Hematopoietic multipotent progenitor cell treated with erythropoietin and hydrocortisone succinate and interleukin-3 and kit ligand, for 17 days (in vitro differentiated cells): ENCODE results near the gene SRRM5.
A peak's percentile ranks its signal among the peaks of the same experiment; 100 is the strongest.
"Not testable (repeated sequence)": the region's sequence is repeated elsewhere in the genome, so short reads cannot be mapped to it uniquely, and the experiment has no call there.

Experiments used
- DNase-seq: peaks from one replicate; pipeline ENCODE4 v3.0.0-alpha.2; 2015; ENCODE audit warnings: low spot score

SRRM5 gene, protein sequence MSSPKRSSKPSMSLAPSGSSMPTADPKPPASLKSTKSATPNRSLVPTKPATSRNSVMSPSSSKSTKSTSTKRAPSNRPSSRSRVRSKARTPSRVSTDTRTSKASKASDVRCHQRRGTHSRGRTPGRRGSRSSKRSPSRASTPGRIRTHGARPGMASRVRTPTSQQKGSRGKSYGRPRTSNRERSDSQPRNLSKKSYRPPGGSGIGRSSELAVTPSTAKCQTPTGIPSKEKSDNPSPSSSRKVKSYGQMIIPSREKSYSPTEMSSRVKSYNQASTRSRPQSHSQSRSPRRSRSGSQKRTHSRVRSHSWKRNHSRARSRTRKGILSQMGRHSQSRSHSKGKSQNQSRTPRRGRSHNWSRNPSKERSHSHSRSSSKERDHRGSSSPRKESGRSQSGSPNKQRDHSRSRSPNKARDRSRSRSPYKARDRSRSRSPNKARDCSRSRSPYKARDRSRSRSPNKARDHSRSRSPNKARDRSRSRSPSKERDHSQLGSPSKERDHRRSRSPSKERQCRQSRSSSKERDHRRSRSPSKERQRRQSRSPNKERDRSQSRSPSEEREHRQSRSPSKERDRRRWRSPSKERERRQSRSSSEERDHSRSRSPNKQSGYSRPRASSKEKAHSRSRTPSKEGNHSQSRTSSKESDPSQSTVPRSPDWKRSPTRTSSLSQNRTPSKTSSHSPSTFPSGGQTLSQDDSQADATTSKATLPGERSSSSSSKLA

DNA sequence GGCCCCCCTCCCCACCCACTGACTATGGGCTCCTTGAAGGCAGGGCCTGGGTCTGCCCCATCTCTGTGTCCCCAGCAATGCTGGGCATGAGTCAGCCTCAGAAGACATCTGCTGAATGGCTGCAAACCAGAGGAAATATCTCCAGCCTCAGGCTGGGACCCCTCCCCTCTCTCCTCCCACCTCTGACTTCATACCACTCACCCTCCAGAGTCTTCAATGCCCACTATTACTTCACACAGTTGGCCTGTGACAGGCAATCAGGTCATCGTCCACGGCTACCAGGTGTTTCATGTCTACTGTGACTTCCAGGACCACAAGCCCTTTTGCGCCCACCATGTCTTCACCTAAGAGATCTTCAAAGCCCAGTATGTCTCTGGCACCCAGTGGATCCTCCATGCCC is at the start of gene SRRM5:
Gene SRRM5 (plus strand): TSS at position 301 of the 400 bp plus-strand sequence. CDS start 34 bp downstream, at position 335.
- no peak for DNase-seq

DNA sequence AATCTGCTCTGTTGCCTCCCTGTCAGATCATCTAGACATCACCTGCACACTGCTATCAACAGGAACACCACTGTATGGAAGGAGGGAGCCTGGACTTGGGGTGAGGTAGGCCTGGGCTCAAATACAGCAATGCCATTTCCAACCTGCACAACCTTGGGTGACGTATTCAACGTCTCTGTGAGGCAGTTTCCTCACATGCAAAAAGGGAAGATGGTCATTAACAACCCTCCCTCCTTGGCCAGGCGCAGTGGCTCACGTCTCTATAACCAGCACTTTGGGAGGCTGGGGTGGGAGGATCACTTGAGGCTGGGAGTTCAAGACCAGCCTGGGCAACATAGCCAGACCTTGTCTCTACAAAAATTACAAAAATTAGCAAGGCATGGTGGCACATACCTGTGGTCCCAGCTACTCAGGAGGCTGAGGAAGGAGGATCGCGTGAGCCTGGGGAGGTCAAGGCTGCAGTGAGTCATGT is 49.6 kb upstream of the SRRM5 start:
- no peak for DNase-seq

DNA sequence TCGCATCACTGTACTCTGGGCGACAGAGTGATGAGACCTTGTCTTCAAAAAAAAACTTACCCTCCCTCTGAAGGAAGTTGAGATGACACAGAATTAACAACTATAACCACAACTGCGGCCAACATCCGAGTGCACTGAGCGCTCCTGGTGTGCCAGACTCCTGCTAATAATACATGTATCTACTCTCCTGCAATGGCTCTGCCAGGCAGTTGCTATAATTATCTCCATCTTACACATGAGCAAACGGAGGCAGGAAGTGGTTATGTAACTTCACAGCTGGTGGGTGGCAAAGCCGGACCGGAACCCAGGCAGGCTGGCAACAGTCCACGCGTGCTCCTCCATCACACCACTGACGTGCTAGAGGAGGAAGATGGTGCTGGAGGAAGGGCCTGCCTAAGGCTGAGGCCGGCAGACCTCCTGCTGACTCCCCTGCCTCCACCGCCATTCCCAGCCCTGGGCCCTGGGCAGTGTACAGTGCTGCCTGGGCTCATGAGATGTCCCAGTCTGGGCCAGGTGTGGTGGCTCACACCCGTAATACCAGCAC is 49.1 kb upstream of the SRRM5 start:
- DNase-seq: peak; percentile 38

DNA sequence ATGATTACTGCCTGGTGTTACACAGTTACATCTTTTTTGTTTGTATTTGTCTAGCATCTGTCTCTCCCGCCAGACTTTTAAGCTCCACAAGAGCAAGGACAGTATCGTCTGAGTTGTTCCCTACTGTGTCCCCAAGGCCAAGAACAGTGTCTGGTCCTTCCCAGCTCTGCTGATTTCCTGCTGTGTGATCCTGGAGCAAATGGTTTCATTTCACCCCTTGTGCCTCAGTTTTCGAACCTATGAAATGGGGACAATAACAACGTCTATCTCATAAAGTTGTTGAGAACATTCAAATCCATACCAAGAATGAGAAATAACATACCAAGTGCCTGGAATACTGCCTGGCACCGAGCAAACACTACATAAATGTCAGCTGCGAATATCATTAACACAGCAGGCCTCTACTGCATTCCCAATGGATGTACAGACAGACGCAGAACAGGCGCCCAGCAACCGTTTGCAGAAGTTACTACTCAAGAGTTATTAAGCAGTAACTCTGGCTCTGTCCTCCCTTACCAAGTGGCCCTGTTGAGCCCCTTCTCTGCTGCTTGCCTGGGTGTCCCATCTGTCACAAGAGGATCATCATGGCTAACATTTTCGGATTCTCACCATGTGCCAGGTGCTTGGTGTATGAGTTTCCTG is 48.0 kb upstream of the SRRM5 start:
- no peak for DNase-seq

DNA sequence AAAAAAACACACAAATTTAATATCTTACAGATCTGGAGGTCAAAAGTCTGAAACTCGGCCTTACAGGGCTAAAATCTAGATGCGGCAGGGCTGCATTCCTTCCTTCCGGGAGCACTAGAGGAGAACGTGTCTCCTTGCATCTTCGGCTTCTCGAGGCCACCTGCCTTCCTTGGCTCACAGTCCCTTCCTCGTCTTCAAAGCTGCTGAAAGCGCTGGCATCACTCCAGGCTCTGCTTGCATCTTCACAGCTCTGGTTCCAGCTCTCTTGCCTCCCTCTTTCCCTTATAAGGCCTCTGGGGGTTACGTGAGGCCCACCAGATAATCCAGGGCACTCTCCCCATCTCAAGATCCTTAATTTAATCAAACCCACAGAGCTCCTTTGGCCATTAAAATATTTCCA is 47.1 kb upstream of the SRRM5 start:
- DNase-seq: no peak

DNA sequence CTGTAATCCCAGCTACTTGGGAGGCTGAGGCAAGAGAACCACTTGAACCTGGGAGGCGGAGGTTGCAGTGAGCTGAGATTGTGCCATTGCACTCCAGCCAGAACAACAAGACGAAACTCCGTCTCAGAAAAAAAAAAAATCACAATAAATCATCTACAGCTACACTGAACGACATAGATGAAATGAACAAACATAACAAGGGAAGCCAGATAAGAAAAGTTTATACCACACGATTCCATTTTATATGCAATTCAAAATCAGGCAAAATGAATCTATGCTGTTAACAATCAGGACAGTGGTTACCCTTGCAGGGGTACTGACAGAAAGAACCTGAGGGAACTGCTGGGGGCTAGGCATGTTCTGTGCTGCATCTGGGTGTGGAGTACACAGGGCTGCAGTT is 42.2 kb upstream of the SRRM5 start:
- no peak for DNase-seq

DNA sequence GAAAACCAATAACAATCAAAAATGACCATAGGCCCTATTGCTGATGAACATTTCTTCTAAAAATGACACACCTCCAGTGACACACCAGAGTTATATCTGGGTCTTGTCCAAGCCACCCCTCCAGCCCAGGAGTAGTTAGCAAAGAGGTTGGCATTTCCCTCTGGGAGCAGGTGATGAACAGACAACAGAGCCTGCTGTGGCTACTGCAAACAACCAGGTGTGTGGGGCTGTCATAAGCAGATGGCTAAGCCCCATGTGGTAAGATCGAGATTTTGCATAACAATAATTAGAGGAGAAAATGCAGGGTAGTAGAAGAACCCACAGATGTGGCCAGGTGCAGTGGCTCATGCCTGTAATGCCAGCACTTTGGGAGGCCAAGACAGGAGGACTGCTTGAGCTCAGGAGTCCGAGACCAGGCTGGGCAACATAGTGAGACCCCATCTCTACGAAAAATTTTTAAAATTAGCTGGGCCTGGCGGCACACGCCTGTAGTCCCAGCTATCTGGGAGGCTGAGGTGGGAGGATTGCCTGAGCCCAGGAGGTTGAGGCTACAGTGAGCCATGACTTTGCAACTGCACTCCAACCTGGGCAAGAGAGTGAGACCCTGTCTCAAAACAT is 41.6 kb upstream of the SRRM5 start:
- no peak for DNase-seq

DNA sequence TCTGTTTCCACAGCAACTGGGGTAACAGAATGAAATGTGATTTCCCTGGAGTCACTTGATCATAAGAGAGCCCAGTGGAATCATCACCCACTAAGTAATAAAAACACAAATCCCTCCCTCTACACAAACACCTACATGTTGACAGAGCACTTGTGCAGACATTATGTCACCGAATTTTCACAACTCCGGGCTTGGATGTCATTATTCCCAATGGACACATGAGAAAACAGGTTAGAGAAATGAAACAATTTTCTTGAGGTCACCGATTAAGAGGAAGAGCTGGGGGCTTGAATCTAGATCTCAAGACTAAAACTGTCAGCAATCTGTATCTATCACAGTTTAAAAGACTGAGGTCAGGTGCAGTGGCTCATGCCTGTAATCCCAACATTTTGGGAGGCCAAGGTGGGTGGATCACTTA is 39.7 kb upstream of the SRRM5 start:
- no peak for DNase-seq

DNA sequence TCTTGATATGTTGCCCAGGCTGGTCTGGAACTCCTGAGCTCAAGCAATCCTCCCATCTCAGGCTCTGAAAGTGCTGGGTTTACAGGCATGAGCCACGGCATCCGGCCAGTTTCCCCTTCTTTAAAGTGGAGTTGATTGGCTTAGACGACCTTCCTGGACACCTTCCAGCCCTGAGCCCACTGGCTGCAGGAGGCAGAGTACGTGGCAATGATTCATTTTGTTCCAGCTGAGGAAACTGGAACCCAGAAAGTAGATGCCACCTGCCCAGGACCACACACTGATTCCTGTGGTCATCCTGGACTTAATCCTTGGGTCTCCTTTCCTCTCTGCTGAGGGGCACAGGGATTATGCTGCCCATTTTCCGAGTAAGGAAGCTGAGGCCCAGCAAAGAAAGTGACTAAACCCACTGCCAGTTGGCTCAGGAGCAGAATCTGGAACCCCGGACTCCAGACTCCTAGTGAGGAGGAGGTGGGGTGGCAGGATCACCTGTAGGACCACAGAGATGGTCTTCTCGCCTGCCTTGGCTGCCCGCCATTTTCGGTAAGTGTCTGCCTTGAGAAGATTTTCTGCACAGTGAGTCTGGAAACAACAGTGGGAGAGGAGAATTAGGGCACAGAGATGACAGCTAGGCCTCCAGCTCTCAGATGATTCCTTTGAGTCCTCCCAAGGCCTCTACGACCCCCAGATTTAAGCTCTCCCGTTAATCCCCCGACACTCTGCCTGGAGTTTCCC is 37.3 kb upstream of the SRRM5 start:
- DNase-seq: no peak

DNA sequence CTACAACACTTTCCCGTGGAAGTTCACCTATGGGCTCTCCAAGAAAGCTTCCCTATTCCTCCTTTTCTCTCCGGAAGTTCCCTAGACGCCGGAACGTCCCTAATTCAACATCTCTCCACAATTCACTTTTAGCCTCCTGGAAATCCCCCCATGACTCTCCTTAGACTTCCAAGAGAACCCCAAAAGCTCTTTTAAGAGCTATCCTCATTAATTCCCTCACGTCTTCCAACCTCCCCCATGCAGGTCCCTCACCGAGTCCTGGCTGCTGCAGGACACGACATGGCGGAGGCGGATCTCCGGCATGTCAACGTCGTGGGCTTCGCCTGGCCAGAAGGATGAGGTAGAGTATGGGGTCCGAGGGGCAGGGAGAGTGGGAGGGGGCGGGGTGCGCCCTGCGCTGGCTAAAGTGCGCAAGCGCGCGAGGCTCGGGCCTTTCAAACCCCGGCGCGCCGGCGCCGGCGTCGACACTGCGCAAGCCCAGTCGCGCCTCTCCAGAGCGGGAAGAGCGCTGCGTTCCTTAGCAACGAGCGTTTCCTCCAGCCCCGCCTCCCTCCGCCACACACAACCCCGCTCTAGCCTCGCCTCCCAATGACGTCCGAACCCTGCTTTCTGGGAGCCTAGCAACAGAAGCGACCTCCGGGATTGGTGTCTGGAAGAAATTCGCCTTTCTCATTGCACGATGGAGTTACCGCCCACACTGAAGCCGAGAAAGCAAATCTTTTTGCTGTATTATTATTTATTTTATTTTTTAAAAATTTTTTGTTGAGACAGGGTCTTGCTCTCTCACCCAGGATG is 36.5 kb upstream of the SRRM5 start, which contains the start of the genes PINLYP and XRCC1:
Gene PINLYP (plus strand): TSS at position 646 of the 795 bp plus-strand sequence. CDS start 1,391 bp downstream, outside the sequence.
Gene XRCC1 (minus strand): TSS at position 372 of the 795 bp plus-strand sequence. CDS start 69 bp downstream, at position 303.
- peak; percentile 90 for DNase-seq

DNA sequence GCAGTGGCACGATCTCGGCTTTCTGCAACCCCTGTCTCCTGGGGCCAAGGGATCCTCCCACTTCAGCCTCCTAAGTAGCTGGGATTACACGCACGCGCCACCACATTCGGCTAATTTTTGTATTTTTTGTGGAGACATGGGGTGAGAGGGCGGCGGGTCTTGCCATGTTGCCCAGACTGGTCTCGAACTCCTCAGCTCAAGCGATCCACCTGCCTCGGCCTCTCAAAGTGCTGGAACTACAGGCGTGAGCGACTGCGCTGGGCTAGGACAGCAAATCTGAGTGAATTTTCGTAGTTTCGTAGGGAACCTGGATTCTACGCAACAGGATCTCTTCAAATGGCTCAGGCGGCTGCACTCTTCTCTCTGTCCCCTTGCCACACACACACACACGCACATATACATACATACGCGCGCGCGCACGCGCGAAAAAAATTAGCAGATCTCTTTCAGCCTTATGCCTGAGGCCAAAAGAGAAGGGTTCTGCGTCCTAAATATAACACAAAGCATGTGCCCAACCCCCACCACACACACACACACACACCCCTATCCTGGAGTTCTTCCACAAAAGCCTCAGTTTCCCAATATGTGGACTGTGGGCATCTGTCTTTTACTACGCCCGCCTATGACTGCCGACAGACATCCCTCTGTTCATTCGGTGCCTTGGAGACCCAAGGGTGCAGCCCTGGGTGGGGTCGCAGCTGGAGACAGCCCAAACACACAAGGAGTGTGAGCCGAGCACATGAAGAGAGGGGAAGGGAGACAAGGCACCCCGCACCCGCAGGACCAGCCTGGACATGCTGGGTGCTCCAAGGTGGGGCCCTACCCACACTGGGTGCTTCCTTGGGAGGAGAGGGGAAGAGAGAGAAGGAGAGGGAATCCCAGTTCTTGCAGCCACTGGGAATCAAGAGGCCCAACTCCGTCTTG is 35.7 kb upstream of the SRRM5 start:
- DNase-seq: no peak

DNA sequence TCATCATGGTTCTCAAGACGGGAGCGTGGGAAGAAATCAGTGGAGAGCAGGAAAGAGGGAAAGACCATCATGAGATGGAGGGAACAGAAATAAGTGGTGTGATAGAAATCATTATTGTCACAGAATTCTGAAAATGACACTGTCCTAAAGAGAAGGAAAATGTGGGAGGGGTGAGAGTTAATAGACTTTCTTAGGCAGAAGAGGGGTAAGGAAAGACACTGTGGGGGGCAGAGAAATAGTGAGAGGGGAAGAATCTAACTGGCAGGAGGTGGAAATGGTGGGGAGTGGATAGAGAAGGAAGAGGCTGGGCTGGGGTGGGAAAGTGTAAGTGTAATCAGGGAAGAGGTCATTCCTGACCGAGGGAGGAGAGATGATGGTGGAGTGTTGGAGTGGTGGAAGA is 33.1 kb upstream of the SRRM5 start:
- no peak for DNase-seq

DNA sequence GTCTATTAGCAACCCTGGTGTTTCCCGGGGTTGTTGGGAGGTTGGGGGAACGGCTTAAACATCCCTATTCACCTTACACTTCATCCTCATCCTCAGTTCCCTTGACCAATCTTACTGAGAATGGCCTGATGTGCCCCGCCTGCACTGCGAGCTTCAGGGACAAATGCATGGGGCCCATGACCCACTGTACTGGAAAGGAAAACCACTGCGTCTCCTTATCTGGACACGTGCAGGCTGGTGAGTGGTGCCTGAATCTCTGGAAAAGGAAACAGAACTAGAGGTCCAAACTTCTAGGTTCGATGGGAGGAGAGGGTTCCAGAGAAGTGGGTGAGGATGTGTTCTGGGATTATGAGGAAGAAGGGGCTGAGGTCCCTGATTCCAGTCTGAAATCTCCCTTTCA is 30.4 kb upstream of the SRRM5 start:
- no peak for DNase-seq

DNA sequence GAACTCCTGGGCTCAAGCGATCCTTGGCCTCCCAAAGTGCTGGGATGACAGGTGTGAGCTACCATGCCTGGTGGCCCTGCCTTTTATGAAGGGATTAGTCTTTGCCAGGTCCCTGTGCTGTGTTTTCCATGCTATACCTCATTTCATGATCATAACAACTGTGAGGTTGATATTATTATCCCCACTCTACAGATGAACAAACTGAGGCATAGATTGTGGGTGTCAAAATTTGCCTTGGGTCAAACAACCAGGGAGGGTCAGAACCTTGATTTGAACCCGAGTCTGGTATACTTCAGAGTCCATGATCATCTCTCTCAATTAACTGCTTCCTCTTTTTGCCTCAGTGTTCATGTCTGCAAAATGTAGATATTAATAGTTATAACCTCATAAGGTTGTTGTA is 29.4 kb upstream of the SRRM5 start:
- no peak for DNase-seq

DNA sequence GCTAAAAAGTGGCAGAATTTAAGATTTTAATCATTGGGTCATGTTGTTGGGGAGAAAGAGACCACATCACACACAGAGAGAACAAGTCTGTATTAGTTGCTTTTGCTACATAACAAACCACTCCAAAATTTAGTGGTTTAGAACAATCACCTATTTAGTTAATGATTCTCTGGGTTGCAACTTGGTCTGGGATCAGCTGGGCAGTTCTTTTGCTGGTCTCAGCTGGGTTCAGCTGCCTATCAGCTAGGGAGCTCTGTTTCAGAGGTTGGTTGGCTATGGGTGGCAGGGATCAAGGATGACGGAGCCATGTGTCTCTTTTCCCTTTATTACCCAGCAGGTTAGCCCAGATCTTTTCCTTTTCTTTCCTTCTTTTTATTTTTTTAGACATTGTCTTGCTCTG is 27.4 kb upstream of the SRRM5 start:
- DNase-seq: no peak

DNA sequence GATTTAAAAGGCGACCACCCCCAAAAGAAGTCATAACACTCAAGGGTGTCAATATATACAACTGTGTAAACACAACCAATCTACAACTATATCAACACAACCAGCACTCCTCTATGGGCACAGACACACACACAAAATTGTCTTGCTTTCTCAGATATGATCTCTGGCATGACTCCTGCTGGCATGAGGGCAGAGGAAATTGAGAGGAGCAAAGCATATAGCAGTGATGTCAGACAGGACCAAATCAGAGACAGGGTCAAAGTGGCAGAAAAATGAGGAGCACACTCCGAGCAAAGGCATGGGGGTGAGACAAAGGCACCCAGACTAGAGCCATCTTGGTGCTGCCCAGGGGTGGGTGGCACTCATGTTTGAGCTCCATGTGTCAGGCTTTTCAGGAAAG is 25.5 kb upstream of the SRRM5 start:
- no peak for DNase-seq

DNA sequence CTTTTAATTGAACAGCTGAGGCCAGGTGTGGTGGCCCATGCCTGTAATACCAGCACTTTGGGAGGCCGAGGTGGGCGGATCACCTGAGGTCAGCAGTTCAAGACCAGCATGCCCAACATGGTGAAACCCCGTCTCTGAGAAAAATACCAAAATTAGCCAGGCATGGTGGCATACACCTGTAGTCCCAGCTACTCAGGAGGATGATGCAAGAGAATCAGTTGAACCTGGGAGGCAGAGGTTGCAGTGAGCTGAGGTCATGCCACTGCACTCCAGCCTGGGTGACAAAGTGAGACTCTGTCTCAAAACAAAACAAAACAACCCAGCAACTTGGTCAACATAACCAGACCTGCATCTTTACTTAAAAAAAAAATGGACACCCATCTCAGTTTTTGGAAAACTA is 24.9 kb upstream of the SRRM5 start:
- DNase-seq: not testable (repeated sequence)

DNA sequence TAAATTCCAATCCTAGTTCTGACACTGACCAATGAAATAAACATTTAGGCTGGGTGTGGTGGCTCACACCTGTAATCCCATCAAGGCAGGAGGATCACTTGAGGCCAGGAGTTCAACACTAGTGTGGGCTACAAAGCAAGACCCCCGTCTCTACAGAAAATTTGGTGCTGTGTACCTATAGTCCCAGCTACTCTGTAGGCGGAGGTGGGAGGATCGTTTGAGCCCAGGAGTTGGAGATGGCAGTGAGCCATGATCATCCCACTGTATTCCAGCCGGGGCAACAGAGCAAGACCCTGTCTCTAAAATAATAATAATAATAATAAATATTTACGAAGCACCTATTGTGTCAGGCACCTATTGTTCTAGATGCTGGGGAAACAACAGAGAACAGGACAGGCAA is 22.6 kb upstream of the SRRM5 start:
- no peak for DNase-seq

DNA sequence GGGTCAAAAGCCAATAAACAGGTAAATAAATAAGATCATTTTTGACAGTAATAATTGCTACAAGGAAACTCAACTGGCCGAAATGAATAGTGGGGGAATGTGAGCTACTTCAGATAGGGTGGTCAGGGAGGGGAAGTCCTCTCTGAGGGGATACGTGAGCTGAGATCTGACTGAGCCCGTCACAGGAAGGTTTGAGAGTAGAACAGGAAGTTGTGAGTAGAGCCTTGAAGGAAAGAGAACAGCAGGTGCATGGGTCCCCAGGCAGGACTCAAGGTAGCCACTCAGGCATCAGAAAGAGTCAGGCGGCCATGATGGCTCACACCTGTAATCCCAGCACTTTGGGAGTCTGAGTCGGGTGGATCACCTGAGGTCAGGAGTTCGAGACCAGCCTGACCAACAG is 22.2 kb upstream of the SRRM5 start:
- DNase-seq: no peak
